HUDEP-2 (cell line): ENCODE results near the gene SCUBE1.
"Not testable (repeated sequence)": the region's sequence is repeated elsewhere in the genome, so short reads cannot be mapped to it uniquely, and the experiment has no call there.

ENCODE experiments used
- DNase-seq, 76 experiments: peaks; one replicate each; lab custom pipeline; 2025; ENCODE audit not compliant: unreplicated experiment in 76 of 76; lab: John Stamatoyannopoulos, UW

SCUBE1 gene

DNA sequence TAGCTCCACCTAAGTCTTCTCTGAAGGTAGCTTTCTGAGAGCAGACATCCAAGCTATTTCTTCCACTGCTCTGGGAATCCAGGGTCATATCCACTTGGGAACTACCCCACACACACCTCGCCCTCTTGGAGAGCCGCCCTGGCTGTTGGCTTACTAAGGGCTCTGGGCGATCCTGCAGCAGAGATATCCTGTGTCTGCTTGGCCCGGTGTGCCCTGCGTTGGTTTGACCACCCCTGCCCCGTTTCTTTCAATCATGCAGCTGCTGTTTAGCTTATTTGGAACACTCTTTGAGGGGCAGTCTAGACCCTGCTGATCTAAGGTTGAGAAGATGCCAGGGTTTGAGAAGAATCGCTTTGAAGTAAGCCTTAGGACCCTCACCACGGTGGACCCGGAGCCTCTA lies 17.4 kb upstream of the SCUBE1 start:
- DNase-seq = no peak

DNA sequence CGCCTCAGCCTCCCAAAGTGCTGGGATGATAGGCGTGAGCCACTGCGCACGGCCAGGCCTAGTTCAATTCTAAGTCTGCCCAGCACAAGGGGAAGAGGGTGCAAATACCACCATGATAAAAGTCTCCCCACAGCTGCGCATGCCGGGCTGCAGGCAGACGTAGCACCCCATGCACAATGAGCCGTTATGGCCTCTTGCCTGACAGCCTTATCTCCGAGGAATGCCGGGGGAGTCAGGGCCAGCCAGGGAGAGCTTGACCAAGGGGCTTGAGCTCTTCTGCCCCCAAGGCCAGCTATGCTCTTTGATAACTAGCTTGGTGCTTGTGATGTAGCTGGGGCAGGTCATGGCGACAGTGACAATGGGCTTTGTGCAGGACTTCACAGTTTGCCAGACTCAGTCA lies 13.7 kb upstream of the SCUBE1 start:
- no peak for DNase-seq

DNA sequence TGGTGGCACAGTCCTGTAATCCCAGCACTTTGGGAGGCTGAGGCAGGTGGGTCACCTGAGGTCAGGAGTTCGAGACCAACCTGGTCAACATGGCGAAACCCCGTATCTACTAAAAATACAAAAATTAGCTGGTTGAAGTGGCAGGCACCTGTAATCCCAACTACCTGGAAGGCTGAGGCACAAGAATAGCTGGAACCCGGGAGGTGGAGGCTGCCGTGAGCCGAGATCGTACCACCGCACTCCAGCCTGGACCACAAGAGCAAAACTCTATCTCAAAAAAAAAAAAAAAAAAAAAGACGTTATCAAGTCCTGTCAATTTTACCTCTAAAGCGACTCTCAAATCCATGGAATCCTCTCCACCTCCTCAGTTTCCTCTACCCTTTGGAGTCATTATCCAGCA lies 12.5 kb upstream of the SCUBE1 start:
- DNase-seq = not testable (repeated sequence)

DNA sequence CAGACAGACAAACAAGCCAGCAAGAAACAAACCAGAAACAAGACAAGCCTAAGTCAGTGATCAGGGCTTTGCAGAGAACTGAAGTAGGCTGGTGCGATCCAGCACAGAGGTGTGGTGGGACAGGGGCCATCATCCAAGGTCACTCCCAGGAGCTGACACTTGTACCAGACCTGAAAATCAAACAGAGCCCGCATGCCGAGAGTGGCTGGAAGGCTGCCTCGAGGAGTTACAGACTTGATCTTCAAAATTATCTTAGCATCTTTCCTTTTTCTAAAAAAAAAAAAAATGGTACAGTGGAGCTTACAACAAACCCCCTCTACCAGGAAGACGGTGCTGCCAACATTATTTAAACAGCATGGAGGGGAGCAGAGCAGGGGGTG lies 8.8 kb upstream of the SCUBE1 start:
- no peak for DNase-seq

DNA sequence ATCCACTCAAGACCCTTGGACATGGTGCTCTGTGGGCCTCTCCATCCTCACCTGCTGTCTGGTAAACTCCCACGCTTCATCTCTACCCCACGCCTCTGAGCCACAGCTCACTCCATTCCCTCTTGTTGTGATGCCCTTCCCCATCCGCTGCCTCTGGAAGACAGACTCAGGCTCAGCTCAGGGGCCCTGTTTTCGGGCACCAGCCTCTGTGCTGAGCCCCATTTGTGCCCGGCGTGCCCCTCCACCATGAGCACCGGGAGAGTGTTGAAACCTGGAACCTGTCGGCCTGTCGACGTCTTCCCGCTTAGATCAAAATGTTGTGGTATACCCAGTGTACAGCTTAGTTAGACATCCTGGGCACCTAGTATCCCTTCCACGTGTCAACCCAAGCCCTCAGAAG lies 6.5 kb upstream of the SCUBE1 start:
- DNase-seq = no peak

DNA sequence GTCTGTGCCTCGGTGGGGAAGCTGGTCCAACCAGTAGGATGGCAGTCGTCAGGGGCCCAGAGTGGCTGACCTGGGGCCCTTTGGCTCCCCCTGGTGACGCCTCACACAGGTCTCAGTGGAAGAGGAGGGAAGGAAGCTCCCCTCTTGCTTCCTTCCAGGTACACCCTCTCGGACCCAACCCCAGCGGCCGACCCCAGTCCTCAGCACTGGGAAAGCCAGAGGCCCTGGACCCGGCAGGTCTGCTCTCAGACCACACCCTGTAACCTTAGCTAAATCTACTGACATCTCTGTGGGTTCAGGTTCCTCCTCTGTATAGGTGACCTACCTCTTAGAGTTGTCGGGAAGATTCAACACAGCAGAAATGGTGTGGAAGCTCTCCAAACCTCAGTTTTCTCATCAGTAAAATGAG lies 3.4 kb upstream of the SCUBE1 start:
- peak in 42 of 76 experiments; percentile 3 to 52 (median 30) for DNase-seq

DNA sequence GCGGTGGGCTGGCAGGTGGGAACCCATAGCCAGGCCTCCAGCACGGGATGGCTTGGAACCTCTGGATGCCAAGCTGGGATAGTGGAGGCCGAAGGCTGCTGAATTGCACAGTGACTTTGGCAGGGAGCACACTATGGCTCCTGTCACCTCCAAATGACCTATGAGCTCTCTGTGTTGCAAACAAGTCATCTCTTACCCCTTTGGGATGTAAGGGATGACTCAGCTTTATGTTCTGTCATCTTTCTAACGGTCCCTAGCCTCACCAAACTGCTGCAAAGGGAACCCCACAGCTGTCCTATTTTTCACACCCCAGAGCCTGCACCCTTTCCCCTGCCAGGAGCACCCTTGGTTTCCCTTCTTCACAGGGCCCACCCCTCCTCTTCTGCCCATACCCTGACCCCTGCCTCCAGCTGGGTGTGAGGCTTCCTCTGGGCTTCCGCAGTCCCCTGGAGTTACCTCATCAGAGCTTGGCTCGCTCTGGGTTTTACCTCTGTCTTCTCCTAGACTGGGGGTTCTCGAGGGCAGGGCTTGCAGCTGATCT lies 2.7 kb upstream of the SCUBE1 start:
- DNase-seq = no peak

DNA sequence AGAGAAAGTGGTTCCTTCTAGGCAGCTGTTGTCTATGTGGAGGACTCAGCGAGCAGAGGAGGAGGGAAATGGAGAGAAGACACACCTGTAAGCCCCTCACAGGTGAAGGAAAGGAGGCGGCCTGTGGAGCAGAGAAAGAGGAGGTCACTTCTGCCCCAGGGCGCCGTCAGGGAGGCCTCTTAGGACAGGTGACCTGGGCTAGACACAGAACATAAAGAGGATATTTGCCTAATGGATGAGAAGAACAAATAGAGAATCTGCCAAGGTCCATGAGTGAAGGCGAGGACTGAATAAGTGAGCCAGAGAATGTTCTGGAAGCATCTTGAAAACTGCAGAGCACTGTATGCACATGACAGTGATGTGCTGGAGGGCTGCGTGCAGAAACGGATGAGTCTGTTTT lies 2.2 kb upstream of the SCUBE1 start:
- DNase-seq = no peak

DNA sequence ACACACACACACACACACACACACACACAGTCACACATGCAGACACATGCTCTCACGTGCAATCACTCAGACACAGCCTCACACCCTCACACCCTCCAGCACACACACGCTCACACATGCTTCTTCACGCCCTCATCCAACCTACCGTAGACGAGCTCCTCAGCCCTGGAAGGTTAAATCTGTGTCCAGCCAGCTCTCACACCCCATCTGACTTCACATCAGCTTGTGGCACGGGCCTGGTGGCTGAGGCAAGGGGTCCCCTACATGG lies 1.3 kb upstream of the SCUBE1 start:
- no peak for DNase-seq

DNA sequence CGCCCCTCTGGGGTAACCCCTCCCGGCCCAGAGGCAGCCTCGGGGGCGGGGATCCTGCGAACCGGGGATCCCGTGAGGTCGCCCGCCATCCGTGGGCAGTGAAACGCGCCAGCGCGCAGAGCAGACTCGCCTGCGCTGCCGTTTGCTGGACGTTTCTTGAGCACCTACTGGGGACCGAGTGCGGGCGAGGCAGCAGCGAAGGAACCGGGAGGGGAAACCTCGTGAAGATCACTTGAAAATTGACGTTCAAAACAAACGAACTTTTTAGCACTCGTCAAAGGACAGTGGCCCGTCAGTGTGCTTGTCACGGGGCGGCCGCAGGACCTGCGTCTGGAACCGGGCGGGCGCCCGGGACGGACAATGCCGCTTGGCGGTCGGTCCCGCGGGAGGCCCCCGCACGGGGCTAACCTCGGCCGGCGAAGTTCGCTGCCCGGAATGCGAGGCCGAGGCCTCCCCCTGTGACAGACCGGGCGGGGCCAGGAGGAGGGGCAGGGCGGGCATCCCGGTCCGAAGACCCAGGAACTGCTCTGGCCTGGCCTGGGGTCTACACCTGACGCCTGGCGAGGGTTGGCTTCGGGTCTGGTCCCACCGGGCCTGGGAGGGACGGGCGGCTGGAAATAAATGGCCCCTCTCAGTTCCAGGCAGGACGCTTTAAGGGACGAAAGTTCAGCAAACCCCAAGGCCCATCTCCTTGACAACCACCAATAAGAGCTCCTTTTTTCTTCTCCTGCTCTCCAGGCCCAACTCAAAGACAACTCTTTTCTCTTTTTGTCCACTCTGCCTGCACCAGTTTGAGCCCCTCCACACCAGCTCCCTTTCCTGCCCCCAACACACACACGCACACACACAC lies 723 bp upstream of the SCUBE1 start:
- no peak for DNase-seq

DNA sequence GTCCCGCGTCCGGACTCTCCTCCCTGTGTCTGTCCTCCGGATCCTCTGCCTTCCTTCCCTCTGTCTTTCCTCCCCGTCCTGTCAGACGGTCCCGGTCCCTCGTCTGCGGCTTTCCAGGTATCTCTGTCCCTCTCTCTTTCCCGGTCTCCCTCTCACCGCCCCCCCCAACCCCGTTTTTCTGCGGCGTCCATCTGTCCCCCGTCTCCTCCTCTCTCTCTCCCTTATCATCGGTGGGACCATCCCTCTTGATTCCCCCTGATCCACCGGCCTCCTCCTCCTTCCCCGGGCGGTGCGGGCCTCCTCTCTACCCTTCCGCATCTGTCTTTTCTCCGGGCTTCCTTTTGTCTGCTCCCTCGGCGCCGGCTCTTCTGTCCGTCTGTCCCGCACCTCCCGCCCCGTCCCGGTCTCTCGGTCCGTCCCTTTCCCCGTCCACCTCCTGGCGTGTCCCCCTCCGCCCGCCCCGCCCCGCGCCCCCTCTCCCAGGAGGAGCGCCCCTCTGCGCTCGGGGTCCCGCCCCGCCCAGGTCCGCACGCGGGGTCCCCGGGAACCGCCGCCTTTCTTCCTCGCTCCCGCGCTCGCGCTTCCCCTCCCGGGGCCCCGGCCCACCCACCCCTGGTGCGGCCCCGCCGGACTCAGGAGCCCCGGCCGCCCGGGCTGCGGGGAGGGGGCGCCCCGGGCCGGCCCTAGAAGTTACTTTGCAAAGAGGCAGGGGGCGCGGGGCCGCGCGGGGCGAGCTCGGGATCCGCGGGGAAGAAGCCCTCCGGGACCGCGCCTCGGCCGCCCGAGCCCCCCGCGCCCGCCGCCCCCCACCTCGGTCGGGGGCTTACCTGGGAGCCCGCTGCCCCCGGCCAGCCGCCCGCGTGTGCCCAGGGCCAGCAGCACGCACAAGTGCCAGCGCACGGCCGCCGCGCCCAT lies 568 bp downstream of the SCUBE1 start:
- DNase-seq = no peak

DNA sequence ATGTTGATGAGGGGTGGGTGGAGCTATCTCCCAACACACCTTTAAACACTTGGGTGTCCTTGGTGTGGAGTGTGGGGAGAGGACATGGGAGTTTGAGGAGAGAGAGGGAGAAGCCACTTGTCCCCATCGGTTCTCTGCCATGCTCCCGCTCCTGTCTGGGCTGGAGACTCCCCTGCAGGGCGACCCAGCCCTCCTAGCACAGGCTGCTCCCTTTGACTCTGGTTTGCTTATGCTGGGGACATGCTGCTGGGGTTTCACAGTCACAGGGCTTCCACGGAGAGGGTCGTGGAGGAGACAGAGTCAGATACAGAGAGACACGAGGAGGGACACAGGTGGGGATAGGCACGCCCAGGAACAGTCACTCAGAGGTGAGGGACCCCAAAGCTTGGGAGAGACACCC lies 1.6 kb downstream of the SCUBE1 start:
- DNase-seq = no peak

DNA sequence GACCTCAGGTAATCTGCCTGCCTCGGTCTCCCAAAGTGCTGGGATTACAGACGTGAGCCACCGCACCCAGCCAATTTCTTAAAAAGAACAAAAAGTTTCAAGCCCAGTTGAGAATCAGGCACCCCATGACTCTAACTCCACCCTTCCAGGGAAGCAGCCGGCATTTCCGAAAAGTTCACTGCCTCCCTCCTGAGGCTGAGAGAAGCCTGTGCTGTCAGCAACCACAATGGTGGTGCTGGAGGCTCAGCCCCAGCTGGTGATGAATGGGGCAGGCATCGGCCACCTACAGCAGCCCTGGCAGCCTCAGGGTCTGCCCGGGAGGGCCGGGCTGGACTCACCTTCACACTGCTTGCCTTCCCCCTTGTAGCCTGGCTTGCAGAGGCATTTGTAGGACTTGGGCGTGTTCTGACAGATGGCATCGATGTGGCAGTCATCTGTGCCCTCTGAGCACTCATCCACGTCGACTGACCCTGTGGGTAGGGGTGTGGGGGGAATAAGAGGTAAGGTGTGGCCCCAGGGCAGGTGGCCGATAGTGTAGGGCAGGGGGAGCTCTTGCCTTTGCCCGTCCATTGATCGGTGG lies 4.3 kb downstream of the SCUBE1 start:
- DNase-seq = no peak

DNA sequence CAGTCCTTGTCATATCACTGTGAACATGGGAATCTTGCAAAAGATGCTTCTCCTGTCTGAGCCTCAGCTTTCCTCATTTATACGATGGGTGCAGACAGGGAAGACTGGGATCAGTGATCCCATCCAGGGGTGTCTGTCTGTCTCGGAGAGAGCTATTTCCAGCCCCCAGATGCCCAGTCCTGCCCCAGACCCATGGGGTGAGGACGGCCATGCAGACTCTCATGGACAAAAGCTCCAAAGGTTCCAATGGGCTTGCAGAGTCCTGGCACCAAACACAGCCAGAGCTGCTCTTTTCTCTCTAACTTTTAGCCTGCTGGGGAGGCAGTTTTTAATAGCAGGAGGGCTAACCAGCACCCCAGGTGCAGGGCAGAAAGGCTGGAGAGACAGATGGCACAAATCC lies 5.2 kb downstream of the SCUBE1 start:
- no peak for DNase-seq

DNA sequence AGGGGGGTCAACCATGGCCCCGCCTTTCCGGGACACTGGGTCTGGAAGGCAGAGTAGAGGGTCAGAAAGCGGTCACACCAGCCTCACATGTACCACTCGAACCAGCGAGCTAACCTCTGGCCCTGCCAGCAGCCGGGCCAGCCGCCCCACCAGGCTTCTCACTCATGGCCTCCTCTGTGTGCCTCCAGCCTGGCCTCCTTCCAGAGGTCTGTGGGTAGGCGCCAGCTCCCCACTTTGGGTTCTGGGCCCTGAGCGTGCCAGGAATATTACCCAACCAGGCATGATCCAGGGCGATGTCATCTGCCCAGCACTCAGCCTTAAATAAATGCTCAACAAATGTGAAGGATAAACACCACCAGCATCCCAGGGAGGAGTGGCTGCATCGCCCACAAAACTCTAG lies 5.8 kb downstream of the SCUBE1 start:
- DNase-seq = no peak

DNA sequence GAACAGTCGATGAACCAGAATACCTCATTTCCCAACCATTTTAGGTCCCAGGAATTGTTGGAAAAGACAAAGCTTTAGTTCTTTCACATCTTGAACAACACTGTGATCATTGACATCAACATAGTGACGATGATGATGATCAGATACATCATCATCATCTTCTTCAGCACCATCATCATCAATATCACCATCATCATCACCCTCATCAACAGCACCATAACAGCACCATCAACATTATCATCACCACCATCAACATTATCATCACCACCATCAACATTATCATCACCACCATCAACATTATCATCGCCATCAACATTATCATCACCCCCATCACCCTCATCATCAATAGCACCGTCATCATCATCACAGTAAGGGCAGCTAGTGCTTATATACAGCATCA lies 8.8 kb downstream of the SCUBE1 start:
- DNase-seq = no peak

DNA sequence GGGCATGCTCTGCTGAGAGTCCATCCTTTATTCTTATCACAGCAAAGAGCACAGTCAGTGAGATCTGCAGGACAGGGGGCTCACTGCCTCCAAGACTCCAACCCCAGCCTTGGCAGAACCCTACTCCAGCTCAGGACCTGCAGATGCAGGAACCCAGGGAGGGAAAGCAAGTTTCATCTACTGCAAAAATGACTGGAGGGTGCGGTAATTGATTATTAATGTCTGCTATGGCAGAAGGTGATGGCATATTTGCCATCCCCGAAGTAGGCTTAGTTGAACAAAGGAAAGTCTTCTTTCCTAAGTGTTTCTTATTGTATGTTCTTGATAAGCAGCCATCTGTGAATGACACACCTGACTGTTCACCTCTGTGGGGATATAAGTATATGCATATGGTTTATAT lies 9.2 kb downstream of the SCUBE1 start:
- no peak for DNase-seq

DNA sequence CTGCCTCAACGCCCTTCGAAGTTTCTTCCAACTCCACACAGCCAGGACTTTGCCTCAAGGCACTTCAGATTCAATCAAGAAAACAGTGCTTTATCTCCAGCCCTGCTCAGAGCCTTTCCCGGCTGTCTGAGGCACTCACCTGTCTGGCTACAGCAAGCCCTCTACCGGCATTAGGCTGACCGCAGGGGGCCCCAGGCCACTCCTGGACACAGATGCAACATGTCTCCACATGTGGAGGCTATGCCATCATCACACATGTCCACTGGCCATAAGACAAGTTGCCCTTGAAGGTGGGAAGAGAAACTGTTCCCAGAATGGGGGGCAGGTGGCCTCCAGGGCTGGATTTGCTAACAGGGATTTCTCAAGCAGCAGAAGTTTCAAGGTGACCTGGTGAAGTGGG lies 10.0 kb downstream of the SCUBE1 start:
- no peak for DNase-seq

DNA sequence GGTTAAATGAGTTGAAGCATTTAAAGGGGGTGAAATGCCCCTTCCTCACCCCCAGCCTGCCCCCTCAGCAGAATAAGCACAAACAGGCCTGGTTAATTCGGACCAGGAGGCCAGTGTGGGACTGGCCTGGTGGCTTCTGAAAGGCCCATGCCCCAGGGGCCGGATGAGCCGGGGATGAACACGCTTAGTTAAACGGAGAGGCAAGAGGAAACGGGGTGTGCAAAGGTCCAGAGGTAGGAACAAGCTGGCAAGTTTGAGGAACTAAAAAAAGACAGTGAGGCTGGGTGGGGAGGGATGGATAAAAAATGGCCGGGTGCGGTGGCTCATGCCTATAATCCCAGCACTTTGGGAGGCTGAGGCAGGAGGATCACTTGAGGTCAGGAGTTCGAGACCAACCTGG lies 11.5 kb downstream of the SCUBE1 start:
- DNase-seq = no peak

DNA sequence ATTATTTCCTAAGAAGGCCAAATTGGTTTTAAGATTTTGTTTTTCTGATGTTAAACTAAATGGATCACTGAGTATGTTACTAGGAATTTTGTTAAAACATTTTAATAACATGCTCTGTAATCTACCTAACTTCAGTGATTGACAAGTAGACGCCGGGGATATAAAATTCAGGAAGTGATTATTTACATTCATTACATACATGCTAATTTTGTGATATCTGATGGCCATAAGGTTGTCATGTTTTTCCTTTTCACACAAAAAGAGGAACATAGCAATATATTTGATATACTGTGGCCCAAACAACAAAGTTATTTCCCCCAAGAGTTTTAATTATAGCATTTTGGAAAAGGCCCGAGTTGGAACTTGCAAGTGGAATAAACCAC lies 12.1 kb downstream of the SCUBE1 start:
- DNase-seq = no peak

DNA sequence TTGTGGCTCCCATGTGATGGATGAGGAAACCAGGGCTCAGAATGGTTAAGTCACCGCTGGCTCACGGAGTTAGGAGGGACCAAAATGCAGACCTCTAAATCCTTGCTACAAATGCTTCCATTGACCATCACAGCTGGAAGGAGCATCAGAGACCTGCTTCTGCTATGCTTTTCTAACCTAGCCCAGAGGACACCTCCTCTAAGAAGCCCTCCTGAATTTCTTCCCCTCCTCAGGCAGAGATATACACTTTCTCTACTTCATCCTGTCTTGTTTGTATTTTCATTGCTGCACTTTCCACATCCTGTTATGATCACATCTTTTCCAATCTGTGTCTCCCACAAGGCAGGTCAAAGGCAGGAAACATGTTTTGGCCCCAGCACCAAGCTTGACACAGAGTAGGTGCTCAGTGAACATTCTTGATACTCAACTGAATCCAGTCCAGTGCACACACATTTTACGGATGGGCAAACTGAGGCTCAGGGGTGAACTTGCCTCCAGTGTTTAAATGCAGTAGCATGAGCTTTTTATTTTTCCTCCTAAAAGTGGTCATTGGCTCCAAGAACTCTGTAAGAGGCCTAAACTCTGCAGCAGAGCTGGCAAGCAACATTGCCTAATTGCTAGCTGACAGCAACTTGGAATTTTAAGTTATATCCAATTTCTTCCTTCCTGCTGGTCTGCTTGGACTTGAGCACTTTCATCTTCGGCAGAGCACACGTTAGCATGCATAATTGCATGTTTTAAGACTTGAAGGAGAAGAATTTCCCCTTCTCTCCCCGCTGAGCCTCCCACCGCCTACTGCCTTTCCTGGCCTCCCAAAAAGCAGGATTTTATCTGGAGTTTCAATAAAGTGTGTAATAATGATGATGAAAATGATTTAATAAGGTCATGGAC lies 12.7 kb downstream of the SCUBE1 start:
- DNase-seq = no peak
